ENCODE results near the gene GDE1.

GRCh38 chr16:19479302-19479721, 42.6 kb downstream of the GDE1 start:
- TF ChIP-seq CTCF (conservative IDR thresholded peaks at IDR 0.05 in 1 of 2, IDR thresholded peaks at IDR 0.05 in 1 of 2; ENCODE audit: extremely low read depth in 1 of 2, insufficient read depth in 1 of 2, low read depth in 1 of 2, low read length in 2 of 2) (no peak), EZH2 (IDR thresholded peaks at IDR 0.05; ENCODE audit: borderline replicate concordance, low read length) (no peak)
